GM23248 (cell line): ENCODE results near the gene CSRNP3.

Experiments used
- EZH2 ChIP-seq: fragments of 200-600 bp; sonication (generic); IDR thresholded peaks from 2 replicates; pipeline ENCODE4 v1.6.1; 2018; ENCODE audit warnings: antibody characterized with exemption, mild to moderate bottlenecking; ENCODE audit not compliant: insufficient read depth, poor library complexity, severe bottlenecking
- EZH2phosphoT487 ChIP-seq: fragments of 200-600 bp; sonication (generic); IDR thresholded peaks from 2 replicates; pipeline ENCODE4 v1.6.1; 2018; ENCODE audit warnings: antibody characterized with exemption, moderate library complexity, mild to moderate bottlenecking, low read depth; ENCODE audit not compliant: insufficient read depth

DNA sequence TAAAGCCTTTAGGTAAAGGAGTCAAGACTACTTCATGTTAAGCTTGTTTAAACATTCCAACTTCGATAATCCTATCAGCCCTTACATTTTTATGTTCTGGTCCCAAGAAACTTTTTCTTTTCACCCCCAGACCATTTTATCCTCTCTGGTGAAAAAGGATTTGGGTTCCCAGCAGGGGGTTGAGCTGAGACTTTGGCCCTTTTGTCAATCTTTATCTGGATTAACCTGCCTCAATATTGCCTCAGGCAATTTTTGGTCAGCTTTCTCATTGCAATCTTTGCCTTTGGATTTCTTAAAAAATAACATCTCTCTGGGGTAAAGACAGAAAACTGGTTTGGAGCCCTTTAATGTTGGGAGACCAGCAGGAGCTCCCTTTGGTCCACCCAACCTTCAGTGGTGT, 33.9 kb upstream of the CSRNP3 start:
- no peak for TF ChIP-seq EZH2
- TF ChIP-seq EZH2phosphoT487, result no peak
